ENCODE data around the gene ZNF626. TPM values are rescaled to one million over a fixed set of nuclear protein-coding genes. Genes with fewer than 3 reads are reported as not detected.
"Not testable (repeated sequence)": the region's sequence is repeated elsewhere in the genome, so short reads cannot be mapped to it uniquely, and the experiment has no call there.

The ZNF626 gene
- total RNA-seq, 4 donors from 2014 or later: 7.7 to 56.5 (median 19.1) TPM

DNA sequence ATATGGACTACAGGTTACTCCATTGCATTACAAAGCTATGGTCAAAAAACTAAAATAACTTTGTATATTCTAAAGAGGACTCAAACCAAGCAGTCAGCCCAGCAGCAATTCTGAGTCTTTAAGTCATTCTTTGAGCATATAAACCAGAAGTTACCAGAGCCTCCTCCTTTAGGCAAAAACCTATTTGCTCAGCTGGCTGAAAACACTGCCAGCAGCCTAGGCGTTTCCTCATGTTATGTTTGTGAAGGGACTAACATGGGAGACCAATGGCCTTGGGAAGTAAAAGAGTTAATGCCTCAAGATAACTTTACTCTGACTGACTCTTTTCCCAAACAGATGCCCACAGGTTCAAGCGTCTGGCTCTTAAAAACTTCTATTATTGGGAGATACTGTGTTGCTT is 45.3 kb downstream of the ZNF626 start:
- no peaks in the 10 kb centered on the region for H3K27me3 ChIP-seq
- intact Hi-C loops (cut with DNase I; ENCODE audit: low total_unique reads): no loop called here
- no peak overlapping the region for H3K27ac ChIP-seq
- no peak overlapping the region for H3K4me3 ChIP-seq
- H3K4me1 ChIP-seq: no peaks in the 10 kb centered on the region
- H3K36me3 ChIP-seq: no peaks in the 10 kb centered on the region
- TF ChIP-seq CTCF (IDR thresholded peaks at IDR 0.05) (no peak), POLR2A (IDR thresholded peaks at IDR 0.05) (no peak)
- no peak for DNase-seq
- H3K9me3 ChIP-seq: peaks cover 0 to 6% of the 10 kb centered on the region in 2 donors

DNA sequence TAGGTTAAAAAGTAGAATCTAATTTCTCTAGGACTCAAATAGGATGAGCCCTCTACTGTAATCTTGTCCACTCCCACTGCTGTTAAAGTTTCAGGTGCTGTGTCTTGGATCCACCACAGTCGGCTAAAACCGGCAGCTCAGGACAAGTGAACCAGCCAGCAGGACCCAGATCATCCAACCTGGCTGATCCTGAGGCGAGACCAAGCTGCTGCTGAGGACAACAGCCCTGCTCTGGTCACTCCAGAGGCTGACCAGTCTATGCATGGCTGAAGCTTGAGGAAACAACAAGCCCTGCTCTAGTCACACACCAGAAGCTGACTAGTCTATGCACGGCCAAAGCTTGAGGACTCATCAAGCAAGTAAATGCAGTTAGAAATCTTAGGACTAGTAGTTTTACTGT is 46.4 kb downstream of the ZNF626 start:
- H3K4me3 ChIP-seq; intact Hi-C loops (cut with DNase I; ENCODE audit: low total_unique reads); H3K27ac ChIP-seq; DNase-seq; H3K4me1 ChIP-seq; H3K36me3 ChIP-seq; H3K27me3 ChIP-seq; H3K9me3 ChIP-seq: not testable (repeated sequence)

- no peaks in the 10 kb centered on the region for H3K4me1 ChIP-seq
- TF ChIP-seq CTCF (IDR thresholded peaks at IDR 0.05) (no peak), POLR2A (IDR thresholded peaks at IDR 0.05) (no peak)
- H3K36me3 ChIP-seq: no peaks in the 10 kb centered on the region
- H3K9me3 ChIP-seq: no peaks in the 10 kb centered on the region
- H3K27ac ChIP-seq: peak overlapping the region in 1 of 2 donors; percentile 31
- peak overlapping the region in 1 of 2 donors; percentile 33 for H3K4me3 ChIP-seq
- H3K27me3 ChIP-seq: no peaks in the 10 kb centered on the region
- DNase-seq: no peak
- intact Hi-C loops (cut with DNase I; ENCODE audit: low total_unique reads): no loop called here
These were observed 48.6 kb downstream of the ZNF626 start for GRCh38 chr19:20612711-20613316.

GRCh38 chr19:20611866-20612265 is 49.5 kb downstream of the ZNF626 start:
- DNase-seq: no peak
- peak overlapping the region in 1 of 2 donors; percentile 31 for H3K27ac ChIP-seq
- no peaks in the 10 kb centered on the region for H3K27me3 ChIP-seq
- H3K36me3 ChIP-seq: no peaks in the 10 kb centered on the region
- TF ChIP-seq CTCF (IDR thresholded peaks at IDR 0.05) (no peak), POLR2A (IDR thresholded peaks at IDR 0.05) (no peak)
- intact Hi-C loops (cut with DNase I; ENCODE audit: low total_unique reads): no loop called here
- no peaks in the 10 kb centered on the region for H3K9me3 ChIP-seq
- H3K4me1 ChIP-seq: no peaks in the 10 kb centered on the region
- H3K4me3 ChIP-seq: peak overlapping the region in 1 of 2 donors; percentile 33

DNA sequence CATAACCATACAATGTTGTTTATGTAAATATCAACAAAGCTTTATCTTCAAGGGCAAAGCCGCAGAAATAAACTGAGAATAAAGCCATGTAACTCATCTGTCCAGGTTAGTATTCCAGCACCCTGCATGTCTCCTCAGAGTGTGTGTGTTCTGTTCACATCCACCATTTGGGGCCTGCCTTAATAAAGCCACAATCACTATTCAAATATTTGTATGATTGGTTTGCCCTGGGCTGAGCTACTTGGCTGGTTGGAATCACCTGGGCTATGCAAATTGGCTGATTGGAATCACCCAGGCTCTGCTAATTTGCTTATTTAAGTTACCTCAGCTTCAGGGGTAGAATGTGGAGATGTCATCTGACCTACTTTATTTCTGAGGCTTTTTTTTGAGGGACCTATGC is 53.4 kb downstream of the ZNF626 start:
- no peak for TF ChIP-seq POLR2A (IDR thresholded peaks at IDR 0.05)
- no peak for TF ChIP-seq CTCF (IDR thresholded peaks at IDR 0.05)
- H3K4me1 ChIP-seq: no peaks in the 10 kb centered on the region
- no peak for DNase-seq
- H3K27ac ChIP-seq: no peak overlapping the region
- no peak overlapping the region for H3K4me3 ChIP-seq
- H3K27me3 ChIP-seq: no peaks in the 10 kb centered on the region
- no peaks in the 10 kb centered on the region for H3K36me3 ChIP-seq
- intact Hi-C loops (cut with DNase I; ENCODE audit: low total_unique reads): no loop called here
- H3K9me3 ChIP-seq: no peaks in the 10 kb centered on the region

Other genes starting within 250 kb of the ZNF626 start
- 10 to 100 TPM in 3 of 4 donors, 1 to 10 TPM in 1; 6.2 to 64.0 (median 30.3) TPM for gene ZNF737, start 95.8 kb downstream of the ZNF626 start, total RNA-seq
- gene ZNF66, start 114.7 kb upstream of the ZNF626 start, total RNA-seq: 10 to 100 TPM in 3 of 4 donors, 1 to 10 TPM in 1; 6.2 to 15.3 (median 13.0) TPM

Data from uterus (tissue), 4 donors.